Caki2 (cell line): ENCODE results near the gene CRHR1. TPM values are rescaled to one million over a fixed set of nuclear protein-coding genes. Genes with fewer than 3 reads are reported as not detected.

ENCODE experiments used
- DNase-seq: peaks from one replicate; pipeline ENCODE4 v3.0.0-alpha.2; 2015; ENCODE audit warnings: low read depth
- in situ Hi-C: cut with HindIII; loops from 2 replicates; pipeline ENCODE4 v1.10.0; 2016; ENCODE audit warnings: low sequenced_read_pairs, low pct_unique_long_range_greater_than_20kb, mixed read lengths
- total RNA-seq: library from RNA; depleted of rRNA; stranded (reverse); fragments of >200 nt; shearing (Covaris generic); gene quantifications from 2 replicates; pipeline ENCODE4 v1.2.3, GENCODE V29; 2014; ENCODE audit warnings: low replicate concordance

Gene CRHR1
- total RNA-seq, 1 experiment from 2014 or later = 5.1 TPM

DNA sequence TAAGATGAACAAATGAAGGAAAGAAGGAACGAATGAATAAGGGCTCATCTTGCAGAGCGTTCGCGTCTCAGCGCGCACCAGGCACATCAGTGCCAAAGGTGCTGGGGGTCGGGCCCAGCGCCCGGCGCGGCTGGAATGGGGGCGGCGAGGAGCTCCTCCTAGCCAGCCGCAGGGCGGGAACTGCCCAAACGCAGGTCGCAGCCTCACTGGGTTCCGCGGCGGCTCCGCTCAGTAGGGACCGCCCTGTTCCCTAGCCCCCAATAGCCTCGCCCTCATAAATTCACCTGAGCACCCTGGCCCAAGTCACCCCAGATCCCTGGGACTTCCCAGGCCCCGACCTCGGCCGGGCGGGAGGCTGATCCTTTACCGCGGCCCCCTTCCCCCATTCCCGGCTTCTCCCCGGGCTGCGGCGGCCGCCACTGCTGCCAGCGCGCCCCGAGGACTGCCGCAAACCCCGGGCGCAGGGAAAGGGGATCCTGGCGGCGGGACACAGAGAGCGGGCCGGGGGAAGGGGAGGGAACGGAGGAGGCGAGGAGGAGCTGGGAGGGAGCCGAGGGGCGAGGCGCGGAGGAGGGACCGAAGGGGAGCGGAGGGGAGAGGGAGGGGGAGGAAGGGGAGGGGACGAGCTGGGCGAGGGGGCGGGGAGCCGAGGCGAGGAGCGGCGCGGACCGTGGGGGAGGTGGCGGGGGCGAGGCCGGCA lies 377 bp upstream of the CRHR1 start:
- in situ Hi-C loops = no loop called here
- peak; percentile 18 for DNase-seq

DNA sequence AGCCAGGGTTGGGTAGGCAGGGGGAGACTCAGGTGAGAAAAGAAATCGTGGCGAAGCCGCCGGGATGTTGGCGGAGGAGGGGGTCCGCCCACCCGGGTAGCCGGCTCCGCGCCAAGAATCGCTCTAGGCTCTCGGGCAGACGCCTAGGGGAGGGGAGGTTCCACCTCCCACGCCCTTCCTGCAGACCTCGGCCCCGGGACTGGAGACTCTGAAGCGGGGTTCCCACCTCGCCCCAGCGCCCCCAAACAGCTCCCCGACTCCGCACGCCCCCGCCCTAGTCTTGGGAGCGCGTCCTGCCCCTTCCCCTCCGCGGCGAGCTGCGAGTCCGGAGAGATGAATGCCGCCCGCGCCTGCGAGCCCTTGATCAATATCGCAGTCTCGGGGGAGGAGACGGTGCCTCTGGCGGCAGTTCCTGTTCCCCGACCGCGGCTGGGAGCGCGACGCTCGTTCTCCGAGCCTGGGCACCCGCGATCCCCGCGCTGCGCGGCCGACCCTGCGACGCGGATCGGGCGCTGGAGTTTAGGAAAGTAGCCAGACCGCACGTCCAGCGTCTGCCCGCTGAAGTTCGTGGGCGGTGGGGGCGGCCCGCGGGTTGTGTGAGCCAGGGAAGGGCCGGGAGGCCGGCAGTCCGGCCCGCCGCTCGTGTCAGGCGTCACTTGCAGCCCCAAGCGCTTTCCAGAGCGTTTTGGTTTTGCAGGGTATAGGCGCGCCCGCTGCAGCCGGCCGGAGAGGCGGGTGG lies 790 bp downstream of the CRHR1 start:
- DNase-seq = no peak
- in situ Hi-C loops = no loop called here

GRCh38 chr17:45785480-45786193 lies 1.5 kb downstream of the CRHR1 start:
- DNase-seq = no peak
- in situ Hi-C loops = no loop called here

- in situ Hi-C loops = no loop called here
- DNase-seq = no peak
These were observed 2.2 kb downstream of the CRHR1 start for GRCh38 chr17:45786349-45786748.

DNA sequence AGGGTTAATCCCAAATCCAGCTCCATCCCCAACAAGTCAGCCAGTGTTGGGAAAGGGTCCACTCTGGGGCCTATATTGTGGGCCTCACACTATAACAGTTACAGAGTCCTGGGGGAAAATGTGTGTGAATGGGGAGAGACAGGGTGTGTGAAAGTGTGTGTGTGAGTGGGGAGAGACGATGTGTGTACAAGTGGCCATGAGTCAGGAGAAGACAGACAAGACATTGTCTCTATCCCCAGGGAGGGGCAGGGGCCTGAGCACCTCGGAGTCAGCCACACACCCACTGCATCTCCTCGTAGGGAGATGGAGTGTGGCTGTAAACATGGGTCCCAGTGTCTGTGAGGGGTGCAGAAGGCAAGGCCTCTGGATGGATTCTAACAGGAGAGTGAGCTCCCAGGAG lies 2.9 kb downstream of the CRHR1 start:
- in situ Hi-C loops = no loop called here
- no peak for DNase-seq

- no peak for DNase-seq
- in situ Hi-C loops = no loop called here
These were observed 3.5 kb downstream of the CRHR1 start for GRCh38 chr17:45787656-45788055.

DNA sequence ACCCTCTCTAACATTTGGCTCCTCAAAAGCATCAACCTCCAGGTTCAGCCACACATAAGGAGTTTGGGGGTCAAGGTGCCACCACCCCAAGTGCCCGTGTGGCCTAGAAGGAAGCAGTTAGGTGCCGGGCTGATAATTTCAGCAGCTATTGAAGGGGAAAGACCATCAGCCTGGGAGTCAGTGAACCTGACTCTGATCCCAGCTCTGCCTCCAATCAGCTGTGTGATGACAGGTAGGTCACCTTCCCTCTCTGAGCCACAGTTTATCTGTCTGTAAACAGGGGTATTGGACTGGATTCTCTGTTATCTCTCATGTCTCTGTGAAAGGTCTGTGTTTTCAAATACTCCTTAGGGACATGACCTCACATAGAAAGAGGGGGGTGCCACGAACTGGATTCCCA lies 3.9 kb downstream of the CRHR1 start:
- DNase-seq = no peak
- in situ Hi-C loops = no loop called here

GRCh38 chr17:45789874-45790273 lies 5.8 kb downstream of the CRHR1 start:
- in situ Hi-C loops = no loop called here

DNA sequence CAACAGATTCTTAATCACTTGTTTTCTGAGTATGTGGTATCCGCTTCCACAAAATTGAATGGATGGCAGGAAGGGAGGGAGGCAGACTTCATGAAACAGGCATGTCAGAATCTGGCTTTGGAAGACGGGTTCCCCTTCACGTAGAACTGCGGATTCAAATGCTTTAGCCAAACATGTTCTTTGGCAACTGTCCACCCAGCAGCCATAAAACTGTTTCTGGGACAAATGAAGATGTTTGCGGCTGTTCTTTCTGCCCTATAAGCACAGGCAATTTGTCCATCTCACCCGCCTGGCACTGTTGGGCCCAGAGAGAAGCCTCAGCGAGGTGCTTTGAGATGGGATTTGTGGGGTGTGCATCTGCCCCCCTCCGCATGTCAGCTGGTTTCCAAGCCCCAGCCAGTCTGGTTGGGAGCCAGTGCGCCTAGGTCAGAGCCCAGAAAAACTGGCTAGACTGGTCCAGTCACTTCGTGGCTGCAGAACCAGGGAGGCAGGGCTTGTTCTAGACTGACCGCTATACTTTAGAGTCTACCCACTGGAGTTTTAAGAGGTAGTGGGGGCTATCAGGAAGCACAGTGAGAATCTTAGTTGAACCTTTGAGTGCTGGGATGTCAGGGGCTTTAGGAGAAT lies 6.3 kb downstream of the CRHR1 start:
- no peak for DNase-seq
- in situ Hi-C loops = no loop called here

More at GRCh38 chr17:45789874-45790273, 5.8 kb downstream of the CRHR1 start:
- DNase-seq = no peak

DNA sequence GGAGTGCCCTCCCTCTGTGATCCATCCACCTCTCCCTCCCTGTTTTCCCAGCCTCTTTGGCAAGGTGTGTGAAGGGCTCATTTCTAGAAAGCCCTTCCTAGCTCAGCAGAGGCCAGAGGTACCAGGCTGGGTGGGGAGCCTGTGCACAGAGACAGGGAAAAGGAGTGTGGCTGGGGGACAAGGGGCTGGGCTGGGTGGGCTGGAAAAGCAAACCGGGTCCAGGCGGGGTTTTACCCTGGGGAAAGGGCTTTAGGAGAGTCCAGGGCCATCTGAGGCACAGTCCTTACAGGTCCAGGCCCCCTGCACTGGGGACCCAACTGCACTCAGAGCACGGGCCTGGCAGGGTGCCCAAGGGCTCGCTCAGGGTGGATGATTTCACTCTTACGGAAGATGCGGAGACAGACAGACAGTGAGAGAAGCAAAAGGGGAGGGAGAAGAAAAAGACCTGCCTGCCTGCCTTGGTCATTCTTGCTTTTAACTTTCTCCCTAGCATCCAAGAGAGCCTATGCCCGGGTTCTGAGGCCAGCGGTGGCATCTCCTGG lies 7.0 kb downstream of the CRHR1 start:
- no peak for DNase-seq
- in situ Hi-C loops = no loop called here

DNA sequence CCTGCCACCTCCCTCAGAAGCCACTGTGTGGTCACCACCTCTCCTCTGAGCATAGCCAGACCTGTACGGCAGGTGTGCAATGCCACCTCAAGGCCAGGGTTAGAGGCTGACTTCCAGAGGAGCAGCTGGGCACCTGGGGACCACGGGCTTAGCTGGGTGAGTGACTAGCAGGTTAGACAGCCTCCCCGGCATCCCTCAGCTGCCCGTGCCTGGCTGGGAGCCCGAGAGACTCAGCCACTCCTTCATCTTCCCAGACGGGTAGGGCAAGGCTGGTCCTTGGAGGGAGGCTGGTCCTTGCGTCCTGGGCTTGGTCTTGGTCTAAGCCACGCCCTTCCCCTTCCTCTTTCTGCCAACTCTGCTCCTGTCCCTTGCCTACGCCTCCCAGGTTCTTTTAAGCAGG lies 7.8 kb downstream of the CRHR1 start:
- in situ Hi-C loops = no loop called here
- DNase-seq = no peak

DNA sequence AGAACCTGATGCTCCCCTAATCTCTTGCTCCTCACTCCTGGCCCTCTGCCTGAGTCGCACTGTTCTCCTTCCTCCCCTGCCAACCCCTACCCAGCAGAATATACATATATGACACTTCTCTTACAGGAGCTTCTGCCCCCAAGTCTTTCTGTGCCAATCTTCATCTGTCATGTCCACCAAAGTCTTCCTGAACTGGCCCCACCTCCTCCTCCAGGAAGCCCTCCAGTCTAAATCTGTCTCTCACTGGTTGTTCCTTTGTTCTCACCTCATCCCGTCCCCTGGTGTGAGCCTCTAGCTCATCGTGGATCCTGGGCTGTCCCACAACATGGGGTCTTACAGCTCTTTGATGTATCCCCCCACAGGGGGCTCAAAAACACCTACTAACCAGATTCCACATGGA lies 8.3 kb downstream of the CRHR1 start:
- DNase-seq = no peak
- in situ Hi-C loops = no loop called here

GRCh38 chr17:45792995-45793755 lies 9.1 kb downstream of the CRHR1 start:
- in situ Hi-C loops = no loop called here
- no peak for DNase-seq

GRCh38 chr17:45793999-45794540 lies 9.9 kb downstream of the CRHR1 start:
- in situ Hi-C loops = no loop called here

DNA sequence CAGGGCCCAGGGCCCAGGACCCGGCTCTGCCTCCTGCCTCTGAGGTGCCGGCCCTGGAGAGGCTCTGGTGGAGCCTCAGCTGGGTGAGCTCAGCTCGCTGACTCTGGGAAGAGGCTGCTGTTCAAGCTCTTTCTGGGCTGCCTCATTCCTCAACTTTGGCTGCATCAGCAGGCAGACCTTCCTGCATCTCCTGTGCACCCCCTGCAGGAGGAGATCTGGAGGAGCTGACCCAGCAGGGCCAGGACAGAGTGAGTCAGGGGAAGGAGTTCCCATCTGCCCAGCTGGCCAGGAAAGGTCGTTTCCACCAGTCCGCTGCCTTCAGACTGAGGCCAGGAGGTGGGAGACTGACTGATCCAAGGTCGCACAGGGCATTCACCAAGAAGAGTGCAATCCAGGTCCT lies 10.7 kb downstream of the CRHR1 start:
- DNase-seq = no peak
- in situ Hi-C loops = no loop called here

More at GRCh38 chr17:45793999-45794540, 9.9 kb downstream of the CRHR1 start:
- DNase-seq = no peak

DNA sequence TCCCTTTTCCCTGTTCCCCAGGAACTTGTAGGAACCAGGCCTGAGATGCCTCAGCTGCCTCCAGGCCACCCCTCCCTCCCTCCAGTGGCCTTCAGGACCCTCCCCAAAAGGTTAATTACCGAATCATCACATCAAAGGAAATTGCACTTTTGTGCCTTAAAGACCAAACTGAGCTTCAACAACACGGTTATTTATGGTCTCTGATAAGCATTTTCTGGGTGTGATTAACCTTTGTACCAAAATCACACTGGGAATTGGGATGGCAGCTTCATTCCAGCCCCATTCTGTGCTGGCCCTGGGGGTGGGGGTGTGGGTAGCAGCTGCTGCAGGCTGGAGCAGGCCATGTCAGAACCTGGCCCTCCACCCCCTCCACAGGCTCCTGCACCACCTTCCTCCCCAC lies 16.7 kb downstream of the CRHR1 start:
- DNase-seq = no peak
- in situ Hi-C loops = no loop called here

DNA sequence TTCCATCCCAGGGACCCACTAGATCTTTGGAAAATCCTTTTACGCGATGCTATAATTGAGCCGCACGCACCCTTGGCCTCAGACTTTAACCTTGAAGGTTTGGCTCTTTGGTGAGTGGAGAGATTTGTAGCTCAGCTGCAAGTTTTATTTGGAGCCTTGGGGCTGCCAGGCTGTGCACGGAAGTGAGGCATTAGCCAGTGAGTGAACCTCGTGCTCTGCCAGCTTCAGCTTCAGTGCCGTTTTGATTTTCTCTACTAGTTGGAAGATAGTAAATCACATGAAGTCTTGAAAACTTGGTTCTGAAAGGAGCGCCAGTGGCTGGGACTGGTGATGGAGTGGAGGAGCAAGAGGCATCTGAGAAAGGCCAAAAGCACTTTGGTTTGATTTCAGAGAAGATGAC lies 17.3 kb downstream of the CRHR1 start:
- DNase-seq = no peak
- in situ Hi-C loops = no loop called here

DNA sequence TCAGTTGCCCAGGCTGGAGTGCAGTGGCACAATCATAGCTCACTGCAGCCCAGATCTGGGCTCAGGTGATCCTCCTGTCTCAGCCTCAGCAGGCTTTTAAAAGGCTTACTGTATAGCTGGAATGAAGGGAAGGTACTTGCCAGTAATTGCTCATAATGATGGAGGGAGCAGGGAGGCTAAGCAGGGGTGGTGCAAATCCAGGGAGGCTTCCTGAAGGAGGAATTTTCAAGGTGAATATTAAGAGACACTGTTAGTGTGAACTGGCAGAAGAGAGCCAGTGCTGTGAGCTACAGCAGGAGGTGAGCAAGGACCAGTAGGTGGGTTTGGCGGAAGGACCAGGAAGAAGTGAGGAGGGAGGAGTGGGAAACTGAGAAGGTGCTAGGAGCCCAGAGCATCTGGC lies 24.7 kb downstream of the CRHR1 start:
- DNase-seq = no peak
- in situ Hi-C loops = no loop called here
